Adipocyte (in vitro differentiated cells): ENCODE measurements around the gene SLC22A8.

ENCODE experiments used
- DNase-seq: peaks from one replicate; pipeline ENCODE4 v3.0.0-alpha.2; 2015; ENCODE audit warnings: low read depth
- H3K27me3 ChIP-seq: replicated peaks from 2 replicates; pipeline ENCODE4 v1.7.0; 2013; ENCODE audit warnings: mild to moderate bottlenecking, low read length, moderate library complexity; ENCODE audit not compliant: control insufficient read depth, insufficient read depth
- H3K36me3 ChIP-seq: 2 replicates; pipeline ENCODE4 v1.7.0; 2013; ENCODE audit warnings: low read length, mild to moderate bottlenecking, moderate library complexity; ENCODE audit not compliant: control insufficient read depth, insufficient read depth, severe bottlenecking
- H3K4me1 ChIP-seq: 2 replicates; pipeline ENCODE4 v1.7.0; 2013; ENCODE audit warnings: mild to moderate bottlenecking, low read length, moderate library complexity; ENCODE audit not compliant: control insufficient read depth, insufficient read depth
- H3K4me3 ChIP-seq: 2 replicates; pipeline ENCODE4 v1.7.0; 2013; ENCODE audit warnings: mild to moderate bottlenecking, low read length, moderate library complexity
- H3K9ac ChIP-seq: 2 replicates; pipeline ENCODE4 v1.7.0; 2013; ENCODE audit warnings: mild to moderate bottlenecking, low read length, moderate library complexity
- H3K9me3 ChIP-seq: 2 replicates; pipeline ENCODE4 v1.7.0; 2013; ENCODE audit warnings: mild to moderate bottlenecking, low read length, moderate library complexity; ENCODE audit not compliant: control insufficient read depth

The SLC22A8 gene

DNA sequence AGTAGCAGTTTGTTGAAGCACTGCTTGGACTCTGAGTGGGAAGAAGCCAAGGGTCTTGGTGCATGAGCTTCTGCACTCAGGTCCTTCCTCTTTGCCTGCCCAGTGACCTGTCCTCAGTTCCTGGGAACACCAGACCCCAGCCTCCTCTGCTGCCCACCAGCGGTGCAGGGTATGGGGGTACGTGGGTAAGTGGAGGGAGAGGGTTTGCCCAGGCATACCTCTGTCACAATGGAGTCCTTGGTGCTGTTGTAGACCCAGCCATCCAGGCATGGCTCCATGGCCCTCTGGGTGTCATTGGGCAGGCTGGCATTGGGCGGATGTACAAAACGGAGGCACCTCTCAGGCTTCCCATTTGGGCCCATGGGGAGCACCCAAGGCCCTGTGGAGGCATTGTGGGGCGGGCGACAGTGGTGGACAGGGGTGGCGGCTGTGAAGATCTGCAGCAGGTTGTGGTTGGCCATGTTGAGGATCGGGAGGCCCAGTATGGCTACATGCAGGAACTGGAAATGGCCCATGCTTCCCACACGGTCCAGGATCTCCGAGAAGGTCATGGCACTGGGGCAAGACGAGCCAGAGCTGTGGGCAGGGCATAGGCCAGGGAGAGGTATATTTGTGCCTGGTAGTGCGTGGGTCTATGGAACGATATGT, 1.1 kb downstream of the SLC22A8 start:
- Histone ChIP-seq H3K4me1 (no peaks in the 10 kb centered on the region), H3K9me3 (no peaks in the 10 kb centered on the region), H3K27me3 (peaks cover 79% of the 10 kb centered on the region), H3K9ac (no peak overlapping the region), H3K36me3 (no peaks in the 10 kb centered on the region), H3K4me3 (no peak overlapping the region)
- DNase-seq, result no peak

DNA sequence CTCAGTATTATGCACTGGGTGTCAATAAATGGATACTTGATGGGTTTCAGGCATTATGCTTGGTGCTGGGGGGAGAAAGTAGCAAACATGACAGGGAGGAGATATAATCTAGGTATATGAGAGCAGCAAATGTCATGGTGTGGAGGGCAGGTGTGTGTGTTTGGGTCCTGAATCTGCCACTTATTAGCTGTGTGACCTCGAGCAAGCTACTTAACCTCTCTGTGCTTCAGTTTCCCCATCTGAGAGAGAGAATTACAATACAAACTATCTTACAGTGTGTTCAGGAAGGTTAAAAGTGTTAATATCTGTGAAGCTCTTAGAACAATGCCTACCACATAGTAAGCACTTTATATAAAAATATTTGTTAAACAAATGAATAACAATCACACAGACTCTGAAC, 2.8 kb downstream of the SLC22A8 start:
- no peaks in the 10 kb centered on the region for H3K36me3 ChIP-seq
- H3K27me3 ChIP-seq, result peaks cover 74% of the 10 kb centered on the region

DNA sequence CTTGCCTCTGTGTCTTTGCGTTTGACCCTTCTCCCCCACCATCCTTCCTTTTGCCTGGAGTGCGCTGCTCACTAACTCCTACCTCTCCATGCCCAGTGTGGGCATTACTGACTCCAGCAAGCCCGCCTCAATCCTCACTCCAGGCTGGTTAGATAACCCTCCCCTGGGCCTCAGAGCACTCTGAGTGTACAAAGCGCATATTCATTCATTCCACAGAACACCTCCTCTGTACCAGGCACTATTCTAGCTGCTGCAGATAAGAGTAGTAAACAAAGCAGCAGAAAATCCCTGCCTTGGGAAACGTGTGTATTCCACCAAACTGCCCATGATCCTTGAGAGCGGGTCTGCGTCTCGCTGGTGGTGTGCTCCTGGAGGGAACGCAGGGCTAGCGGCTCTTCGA, 3.2 kb downstream of the SLC22A8 start:
- Histone ChIP-seq H3K9me3 (no peaks in the 10 kb centered on the region), H3K27me3 (peaks cover 72% of the 10 kb centered on the region), H3K4me3 (no peak overlapping the region), H3K36me3 (no peaks in the 10 kb centered on the region), H3K4me1 (no peaks in the 10 kb centered on the region), H3K9ac (no peak overlapping the region)
- DNase-seq, result no peak

More for the DNA sequence above, 2.8 kb downstream of the SLC22A8 start:
- no peak for DNase-seq
- no peaks in the 10 kb centered on the region for H3K4me1 ChIP-seq
- H3K9me3 ChIP-seq, result no peaks in the 10 kb centered on the region
- no peak overlapping the region for H3K9ac ChIP-seq
- no peak overlapping the region for H3K4me3 ChIP-seq

DNA sequence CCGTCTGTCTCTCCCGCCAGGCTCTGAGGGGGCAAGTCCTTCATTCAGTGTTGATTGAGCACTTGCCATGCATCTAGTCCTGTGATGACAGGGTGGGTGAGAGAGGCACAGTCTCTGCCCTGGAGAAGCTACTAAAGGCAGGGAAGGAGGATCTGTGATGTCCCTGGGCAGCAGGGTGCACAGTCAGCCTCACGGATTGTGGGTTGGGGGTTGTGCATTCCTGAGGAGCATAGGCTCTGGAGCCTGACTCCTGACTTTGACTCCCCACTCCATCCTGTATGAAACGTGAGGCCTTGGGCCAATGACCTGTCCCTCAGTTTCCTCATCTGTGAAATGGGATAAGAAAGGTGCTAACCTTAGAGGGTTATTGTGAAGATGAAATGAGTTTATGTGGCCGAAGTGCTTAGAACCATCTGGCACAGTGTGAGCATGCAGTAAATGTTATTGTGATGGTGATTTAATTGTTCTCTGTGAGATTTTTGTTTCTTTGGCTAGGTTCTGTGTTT, 4.7 kb downstream of the SLC22A8 start:
- no peaks in the 10 kb centered on the region for H3K4me1 ChIP-seq
- H3K9me3 ChIP-seq, result no peaks in the 10 kb centered on the region
- H3K4me3 ChIP-seq, result no peak overlapping the region
- no peak for DNase-seq
- peaks cover 65% of the 10 kb centered on the region for H3K27me3 ChIP-seq
- no peak overlapping the region for H3K9ac ChIP-seq
- H3K36me3 ChIP-seq, result no peaks in the 10 kb centered on the region

DNA sequence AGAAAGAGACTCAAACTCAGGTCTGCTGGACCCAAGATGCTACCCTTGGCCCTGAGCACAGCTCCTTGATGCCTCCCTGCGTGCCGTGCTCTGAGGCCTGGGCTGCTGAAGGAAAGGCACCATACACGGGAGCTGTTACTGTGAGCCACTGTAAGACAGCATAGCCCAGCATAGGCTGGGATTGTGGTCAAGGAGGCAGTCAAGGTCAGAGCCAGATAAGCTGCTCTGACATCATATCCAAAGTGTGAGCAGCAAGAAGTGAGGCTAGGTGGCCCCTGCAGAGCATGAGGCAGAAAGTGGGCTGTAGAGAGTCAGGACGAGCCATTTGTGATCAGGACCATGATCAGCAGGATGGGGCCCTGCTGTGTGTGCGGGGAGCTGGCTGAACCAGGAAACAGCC, 7.7 kb downstream of the SLC22A8 start:
- H3K27me3 ChIP-seq, result peaks cover 50% of the 10 kb centered on the region
- H3K4me3 ChIP-seq, result no peak overlapping the region
- DNase-seq, result no peak
- no peaks in the 10 kb centered on the region for H3K36me3 ChIP-seq
- no peak overlapping the region for H3K9ac ChIP-seq
- H3K9me3 ChIP-seq, result no peaks in the 10 kb centered on the region
- H3K4me1 ChIP-seq, result no peaks in the 10 kb centered on the region

DNA sequence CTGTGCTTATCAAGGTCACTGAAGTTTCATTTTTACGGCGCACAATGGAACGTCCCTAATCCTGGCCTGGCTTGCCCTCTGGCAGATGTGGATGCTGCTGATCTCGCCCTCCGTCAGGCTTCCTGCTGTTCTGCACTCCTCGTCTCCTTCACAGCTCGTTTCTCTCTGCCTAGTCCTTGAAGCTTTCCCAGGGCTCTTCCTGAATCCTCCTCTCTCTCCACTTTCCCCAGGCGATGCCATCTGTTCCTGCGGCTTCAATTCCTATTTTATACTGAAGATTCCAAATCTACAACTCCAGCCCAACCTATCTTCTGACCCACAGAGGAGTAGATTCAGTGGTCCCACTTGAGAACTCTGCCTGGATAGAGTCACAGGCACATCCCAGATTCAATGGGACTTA, 14.2 kb downstream of the SLC22A8 start:
- peaks cover 26% of the 10 kb centered on the region for H3K27me3 ChIP-seq
- H3K4me3 ChIP-seq, result no peak overlapping the region
- no peak overlapping the region for H3K9ac ChIP-seq
- H3K9me3 ChIP-seq, result no peaks in the 10 kb centered on the region
- H3K4me1 ChIP-seq, result no peaks in the 10 kb centered on the region
- no peaks in the 10 kb centered on the region for H3K36me3 ChIP-seq
- no peak for DNase-seq

DNA sequence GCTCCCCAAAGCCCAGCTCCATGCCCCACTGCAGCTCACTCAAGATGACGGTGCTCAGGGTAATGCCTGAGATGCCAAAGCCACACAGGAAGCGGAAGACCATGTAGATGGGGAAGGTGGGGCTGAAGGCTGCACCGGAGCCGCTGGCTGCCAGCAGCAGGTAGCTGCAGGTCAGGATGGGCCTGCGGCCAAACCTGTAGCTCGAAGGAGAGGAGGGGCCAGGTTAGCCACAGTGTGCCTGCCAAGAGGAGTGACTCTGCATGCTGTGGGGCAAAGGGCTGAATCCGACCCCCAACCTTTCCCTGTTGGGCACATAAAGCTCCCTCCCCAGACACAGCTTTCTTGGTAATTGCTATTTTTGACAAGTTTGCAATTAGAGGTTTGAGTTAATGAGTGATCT, 16.0 kb downstream of the SLC22A8 start:
- H3K4me3 ChIP-seq, result no peak overlapping the region
- no peaks in the 10 kb centered on the region for H3K4me1 ChIP-seq
- DNase-seq, result no peak
- H3K27me3 ChIP-seq, result peaks cover 25% of the 10 kb centered on the region
- no peak overlapping the region for H3K9ac ChIP-seq
- no peaks in the 10 kb centered on the region for H3K36me3 ChIP-seq
- H3K9me3 ChIP-seq, result no peaks in the 10 kb centered on the region

DNA sequence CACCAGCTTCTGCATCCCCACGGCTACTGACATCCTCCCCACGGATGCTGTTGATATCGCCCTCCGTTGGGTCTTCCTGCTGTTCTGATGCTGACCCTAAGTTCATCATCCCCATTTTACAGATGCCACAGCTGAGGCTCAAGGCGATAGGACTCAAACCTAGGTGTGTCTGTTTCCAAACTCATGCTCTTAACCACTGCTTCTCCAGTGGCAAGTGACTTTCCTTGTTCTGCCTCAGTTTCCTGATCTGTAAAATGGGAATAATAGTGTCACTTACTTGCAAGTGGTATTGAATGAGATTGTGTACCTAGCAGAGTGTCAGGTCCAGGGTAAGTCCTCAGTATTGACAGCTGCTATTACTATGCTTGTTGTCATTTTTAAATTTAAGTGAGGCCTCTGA, 16.5 kb downstream of the SLC22A8 start:
- Histone ChIP-seq H3K36me3 (no peaks in the 10 kb centered on the region), H3K4me3 (no peak overlapping the region), H3K9me3 (no peaks in the 10 kb centered on the region), H3K9ac (no peak overlapping the region), H3K27me3 (peaks cover 29% of the 10 kb centered on the region), H3K4me1 (no peaks in the 10 kb centered on the region)
- DNase-seq, result no peak

DNA sequence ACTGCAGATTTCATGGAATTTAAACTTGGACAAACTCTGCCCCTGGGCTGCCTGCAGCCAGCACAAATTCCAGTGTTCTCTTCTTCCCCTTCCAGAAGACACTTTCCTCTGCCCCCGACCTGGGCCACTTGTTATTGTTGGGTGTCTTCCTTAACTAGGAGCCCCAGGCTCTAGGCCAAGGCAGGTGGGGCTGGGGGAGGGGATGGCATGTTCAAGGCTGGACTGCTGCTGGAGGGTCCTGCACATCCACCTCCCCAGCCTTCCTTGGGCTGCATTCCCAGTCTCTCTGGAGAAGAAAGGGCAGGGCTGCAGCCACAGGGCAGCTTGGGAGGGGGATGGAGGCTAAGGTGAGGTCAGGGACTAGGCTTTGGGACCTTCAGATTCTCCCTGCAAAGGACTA, 19.4 kb downstream of the SLC22A8 start:
- no peak overlapping the region for H3K4me3 ChIP-seq
- H3K9ac ChIP-seq, result no peak overlapping the region
- no peaks in the 10 kb centered on the region for H3K36me3 ChIP-seq
- no peak for DNase-seq
- H3K4me1 ChIP-seq, result no peaks in the 10 kb centered on the region
- H3K27me3 ChIP-seq, result peaks cover 50% of the 10 kb centered on the region
- H3K9me3 ChIP-seq, result no peaks in the 10 kb centered on the region

DNA sequence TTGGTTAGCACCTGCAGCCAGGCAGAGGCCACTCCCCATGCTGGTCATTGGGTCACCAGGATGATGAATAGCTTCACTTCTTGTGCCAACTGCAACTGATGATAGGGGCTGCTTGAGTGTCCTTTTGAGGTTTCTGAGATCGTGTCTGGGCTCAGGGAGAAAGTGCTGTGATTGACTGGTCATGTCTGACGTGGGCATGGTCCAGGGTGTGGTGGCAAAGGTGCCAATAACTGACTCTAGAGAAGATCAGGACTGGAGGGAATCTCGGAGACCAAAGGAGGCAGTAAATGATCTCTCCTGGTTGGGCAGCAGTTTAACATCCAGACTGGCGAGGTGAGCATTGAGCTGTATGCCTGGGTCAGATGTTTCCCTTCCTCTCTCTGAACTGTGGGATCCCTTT, 20.9 kb downstream of the SLC22A8 start:
- Histone ChIP-seq H3K9ac (no peak overlapping the region), H3K4me1 (no peaks in the 10 kb centered on the region), H3K27me3 (peaks cover 53% of the 10 kb centered on the region), H3K36me3 (no peaks in the 10 kb centered on the region), H3K4me3 (no peak overlapping the region), H3K9me3 (no peaks in the 10 kb centered on the region)
- DNase-seq, result no peak

DNA sequence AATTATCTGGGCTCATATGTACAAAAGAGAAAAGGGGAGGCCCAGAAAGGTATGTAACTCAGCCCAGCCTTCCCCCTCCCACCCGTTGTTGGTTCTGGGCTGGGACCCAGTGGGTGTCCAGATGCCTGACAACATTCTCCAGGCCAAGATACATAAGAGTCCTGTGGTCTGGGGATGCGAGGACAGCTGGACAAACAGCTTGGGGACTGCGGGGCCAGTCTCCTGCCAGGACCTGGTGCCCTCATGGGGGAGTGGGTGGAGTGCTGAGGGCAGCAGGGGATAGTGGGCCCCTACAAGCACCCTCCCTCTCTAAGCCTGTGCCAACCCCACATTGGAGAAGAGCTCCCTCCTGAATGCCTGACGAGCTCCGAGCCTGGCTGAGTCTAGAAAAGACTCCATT, 27.4 kb downstream of the SLC22A8 start:
- Histone ChIP-seq H3K4me3 (no peak overlapping the region), H3K36me3 (no peaks in the 10 kb centered on the region), H3K27me3 (peaks cover 49% of the 10 kb centered on the region), H3K9ac (no peak overlapping the region), H3K9me3 (no peaks in the 10 kb centered on the region), H3K4me1 (no peaks in the 10 kb centered on the region)
- DNase-seq, result no peak
